Fibroblast of mammary gland (primary cell): Measurements from ENCODE around the gene TIMP3.
A peak's percentile ranks its signal among the peaks of the same experiment; 100 is the strongest.
"Not testable (repeated sequence)": the region's sequence is repeated elsewhere in the genome, so short reads cannot be mapped to it uniquely, and the experiment has no call there.

ENCODE experiments used
- DNase-seq: peaks from one replicate; pipeline ENCODE4 v3.0.0-alpha.2; 2010; ENCODE audit warnings: low read depth
- H3K4me3 ChIP-seq: 2 replicates; pipeline ENCODE4 v1.5.1; 2011; ENCODE audit warnings: low read depth, mild to moderate bottlenecking, low read length, moderate library complexity; ENCODE audit not compliant: control insufficient read depth
- TF ChIP-seq, protein P1 (sequence below): conservative IDR thresholded peaks from 2 replicates; pipeline ENCODE4 v1.5.1; 2011; ENCODE audit warnings: low read depth, low read length, inconsistent platforms; ENCODE audit not compliant: control insufficient read depth, insufficient read depth

TIMP3 gene

DNA sequence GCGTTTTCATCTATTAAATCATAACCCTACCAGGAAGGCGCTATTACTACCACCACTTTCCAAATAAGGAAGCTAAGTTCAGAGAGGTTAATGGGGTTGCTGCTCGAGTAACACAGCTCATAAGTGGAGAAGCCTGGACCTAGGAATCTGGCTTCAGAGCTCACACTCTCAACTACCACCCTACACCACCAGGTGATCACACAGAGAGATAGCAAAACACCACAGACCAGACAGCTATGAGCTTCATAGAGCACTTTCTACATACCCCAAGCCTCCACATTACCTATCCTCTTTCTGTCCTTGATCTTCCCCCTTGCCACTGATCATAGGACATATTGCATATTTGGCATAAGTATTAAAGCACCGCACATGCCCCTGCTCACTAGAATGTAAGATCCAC lies 65.4 kb downstream of the TIMP3 start:
- no peak overlapping the region for H3K4me3 ChIP-seq
- DNase-seq = no peak
- TF ChIP-seq, protein P1, sequence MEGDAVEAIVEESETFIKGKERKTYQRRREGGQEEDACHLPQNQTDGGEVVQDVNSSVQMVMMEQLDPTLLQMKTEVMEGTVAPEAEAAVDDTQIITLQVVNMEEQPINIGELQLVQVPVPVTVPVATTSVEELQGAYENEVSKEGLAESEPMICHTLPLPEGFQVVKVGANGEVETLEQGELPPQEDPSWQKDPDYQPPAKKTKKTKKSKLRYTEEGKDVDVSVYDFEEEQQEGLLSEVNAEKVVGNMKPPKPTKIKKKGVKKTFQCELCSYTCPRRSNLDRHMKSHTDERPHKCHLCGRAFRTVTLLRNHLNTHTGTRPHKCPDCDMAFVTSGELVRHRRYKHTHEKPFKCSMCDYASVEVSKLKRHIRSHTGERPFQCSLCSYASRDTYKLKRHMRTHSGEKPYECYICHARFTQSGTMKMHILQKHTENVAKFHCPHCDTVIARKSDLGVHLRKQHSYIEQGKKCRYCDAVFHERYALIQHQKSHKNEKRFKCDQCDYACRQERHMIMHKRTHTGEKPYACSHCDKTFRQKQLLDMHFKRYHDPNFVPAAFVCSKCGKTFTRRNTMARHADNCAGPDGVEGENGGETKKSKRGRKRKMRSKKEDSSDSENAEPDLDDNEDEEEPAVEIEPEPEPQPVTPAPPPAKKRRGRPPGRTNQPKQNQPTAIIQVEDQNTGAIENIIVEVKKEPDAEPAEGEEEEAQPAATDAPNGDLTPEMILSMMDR = no peak

DNA sequence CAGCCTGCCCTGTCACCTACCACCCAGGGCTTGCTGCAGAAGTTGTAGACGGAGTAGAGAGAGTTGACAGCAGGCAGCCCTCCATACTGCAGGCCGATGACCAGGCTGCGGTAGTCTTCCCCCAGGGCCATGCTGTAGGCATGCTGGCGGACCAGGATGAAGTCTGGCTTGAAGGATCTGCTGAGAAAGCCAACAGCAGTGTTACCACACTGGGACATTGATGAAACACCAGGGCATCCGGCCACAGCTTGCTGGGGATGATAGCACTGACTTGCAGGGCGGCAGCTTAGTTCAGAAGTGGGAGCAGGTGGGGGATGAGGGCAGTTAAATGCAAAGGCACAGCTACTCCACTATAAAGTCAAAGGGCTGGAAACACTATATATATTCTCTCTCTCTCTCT lies 67.4 kb downstream of the TIMP3 start:
- TF ChIP-seq, protein P1 = no peak
- no peak for DNase-seq
- no peak overlapping the region for H3K4me3 ChIP-seq

DNA sequence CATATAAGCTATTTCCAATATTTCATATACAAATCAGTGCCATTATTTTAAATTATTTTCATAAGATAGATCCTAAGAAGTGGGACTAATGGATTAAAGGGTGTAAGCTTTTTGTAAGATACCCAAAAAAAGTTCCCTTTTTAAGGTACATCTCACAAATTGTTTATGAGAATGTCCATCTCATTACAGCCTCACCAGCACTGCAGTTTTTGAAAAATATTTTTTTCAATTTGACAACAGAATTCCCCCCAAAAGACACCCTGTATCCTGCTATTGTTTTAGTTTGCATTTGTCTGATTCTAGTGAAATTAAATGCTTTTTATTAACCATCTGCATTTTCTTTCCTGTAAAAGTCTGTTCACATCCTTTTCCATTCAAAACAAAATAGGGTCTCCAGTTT lies 69.0 kb downstream of the TIMP3 start:
- TF ChIP-seq, protein P1 = no peak
- DNase-seq = no peak
- no peak overlapping the region for H3K4me3 ChIP-seq

DNA sequence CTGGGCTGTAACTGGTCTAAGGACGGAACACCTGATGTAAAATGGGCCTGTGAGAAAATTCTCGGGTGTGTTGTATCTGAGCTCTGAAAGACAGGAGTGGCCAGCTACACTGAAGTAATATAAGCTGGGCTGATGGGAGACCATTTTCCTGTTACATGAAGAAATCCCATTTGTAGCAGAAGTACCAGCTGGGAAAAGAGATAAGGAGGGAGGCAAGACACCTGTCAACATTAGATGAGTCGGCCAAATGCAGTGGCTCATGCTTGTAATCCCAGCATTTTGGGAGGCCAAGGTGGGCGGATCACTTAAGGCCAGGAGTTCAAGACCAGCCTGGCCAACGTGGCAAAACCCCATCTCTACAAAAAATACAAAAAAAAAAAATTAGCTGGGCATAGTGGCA lies 72.1 kb downstream of the TIMP3 start:
- not testable (repeated sequence) for H3K4me3 ChIP-seq, DNase-seq

DNA sequence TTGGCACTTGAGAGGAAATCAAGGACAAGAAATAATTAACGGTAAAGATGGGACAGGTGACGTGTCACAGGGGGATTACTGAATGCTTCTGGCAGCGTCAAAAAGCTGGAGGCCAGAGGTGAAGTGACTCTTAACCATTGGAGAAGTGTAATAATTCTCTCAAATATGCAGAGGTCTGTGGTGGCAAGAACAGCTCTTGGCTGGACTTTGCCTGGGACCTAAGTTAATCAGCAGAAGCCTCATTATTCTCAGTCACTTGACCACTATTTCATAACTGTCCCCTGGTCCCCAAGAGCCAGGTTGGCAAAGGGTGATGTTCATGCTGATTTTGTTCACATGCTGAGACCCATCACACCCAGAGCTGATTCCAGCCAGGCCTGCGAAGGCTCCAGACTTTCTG lies 72.9 kb downstream of the TIMP3 start:
- TF ChIP-seq, protein P1 = no peak
- DNase-seq = no peak
- no peak overlapping the region for H3K4me3 ChIP-seq

DNA sequence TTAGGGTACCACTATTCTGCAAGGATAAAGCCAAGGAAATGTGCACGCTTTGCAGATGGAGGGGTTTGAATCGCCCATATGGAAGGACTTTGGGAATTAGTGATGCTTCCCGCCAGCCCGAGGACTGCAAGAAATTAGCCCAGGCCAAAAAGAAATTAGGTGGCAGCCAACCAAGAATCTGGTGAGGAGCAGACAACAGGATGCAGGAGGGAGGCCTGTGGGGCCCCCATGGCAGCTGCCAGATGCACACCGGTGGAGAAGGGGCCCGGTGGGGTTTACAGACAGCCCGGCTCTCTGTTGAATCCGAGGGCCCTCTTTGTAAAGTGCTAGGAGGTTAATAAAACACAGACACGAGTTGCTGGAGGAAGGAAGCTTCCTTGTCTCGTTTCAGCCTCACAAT lies 73.5 kb downstream of the TIMP3 start:
- no peak for DNase-seq
- H3K4me3 ChIP-seq = no peak overlapping the region
- TF ChIP-seq, protein P1 = no peak

DNA sequence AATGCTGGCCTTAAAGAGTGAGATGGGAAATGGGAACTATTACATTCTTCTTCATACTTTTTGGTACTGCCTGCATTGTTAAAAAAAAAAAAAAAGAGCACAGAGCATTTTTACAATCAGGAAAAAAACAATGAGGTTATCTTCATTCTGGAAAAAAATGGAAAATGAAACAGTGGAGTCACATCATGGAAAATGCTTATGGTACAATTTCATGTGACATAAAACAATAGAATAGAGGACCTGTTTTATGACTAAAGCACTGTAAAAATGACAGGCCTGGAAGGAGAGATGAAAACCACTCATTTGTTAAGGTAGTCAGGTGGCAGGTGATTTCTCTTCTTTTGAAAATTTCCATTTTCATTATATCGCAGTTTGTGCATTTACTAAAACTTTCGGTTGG lies 75.0 kb downstream of the TIMP3 start:
- DNase-seq = no peak
- TF ChIP-seq, protein P1 = no peak
- no peak overlapping the region for H3K4me3 ChIP-seq

DNA sequence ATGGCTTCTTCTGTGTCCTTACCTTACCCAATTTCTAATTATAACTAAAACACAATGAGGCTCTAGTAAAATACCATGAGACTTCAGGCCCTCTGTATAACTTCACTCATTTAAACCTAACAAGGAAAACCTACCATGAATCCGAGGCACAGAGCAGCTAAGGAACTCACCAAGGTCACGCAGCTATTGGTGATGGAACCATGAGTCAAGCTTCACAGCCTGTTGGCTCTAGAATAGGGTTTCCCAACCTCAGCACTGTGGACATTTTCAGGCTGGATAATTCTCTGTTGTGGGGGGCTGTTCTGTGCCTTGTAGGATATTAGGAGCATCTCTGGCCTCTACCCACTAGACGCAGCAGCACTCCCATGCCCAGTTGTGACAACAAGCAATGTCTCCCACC lies 75.7 kb downstream of the TIMP3 start:
- TF ChIP-seq, protein P1 = no peak
- H3K4me3 ChIP-seq = no peak overlapping the region
- DNase-seq = peak; percentile 30
